Suppressor macrophage (primary cell): Measurements from ENCODE around the gene NEURL1.
"Not testable (repeated sequence)": the region's sequence is repeated elsewhere in the genome, so short reads cannot be mapped to it uniquely, and the experiment has no call there.

Experiments
- DNase-seq, 4 experiments: peaks; one replicate each; pipeline ENCODE4 v3.0.0-alpha.2; 2020 to 2022

Gene NEURL1

DNA sequence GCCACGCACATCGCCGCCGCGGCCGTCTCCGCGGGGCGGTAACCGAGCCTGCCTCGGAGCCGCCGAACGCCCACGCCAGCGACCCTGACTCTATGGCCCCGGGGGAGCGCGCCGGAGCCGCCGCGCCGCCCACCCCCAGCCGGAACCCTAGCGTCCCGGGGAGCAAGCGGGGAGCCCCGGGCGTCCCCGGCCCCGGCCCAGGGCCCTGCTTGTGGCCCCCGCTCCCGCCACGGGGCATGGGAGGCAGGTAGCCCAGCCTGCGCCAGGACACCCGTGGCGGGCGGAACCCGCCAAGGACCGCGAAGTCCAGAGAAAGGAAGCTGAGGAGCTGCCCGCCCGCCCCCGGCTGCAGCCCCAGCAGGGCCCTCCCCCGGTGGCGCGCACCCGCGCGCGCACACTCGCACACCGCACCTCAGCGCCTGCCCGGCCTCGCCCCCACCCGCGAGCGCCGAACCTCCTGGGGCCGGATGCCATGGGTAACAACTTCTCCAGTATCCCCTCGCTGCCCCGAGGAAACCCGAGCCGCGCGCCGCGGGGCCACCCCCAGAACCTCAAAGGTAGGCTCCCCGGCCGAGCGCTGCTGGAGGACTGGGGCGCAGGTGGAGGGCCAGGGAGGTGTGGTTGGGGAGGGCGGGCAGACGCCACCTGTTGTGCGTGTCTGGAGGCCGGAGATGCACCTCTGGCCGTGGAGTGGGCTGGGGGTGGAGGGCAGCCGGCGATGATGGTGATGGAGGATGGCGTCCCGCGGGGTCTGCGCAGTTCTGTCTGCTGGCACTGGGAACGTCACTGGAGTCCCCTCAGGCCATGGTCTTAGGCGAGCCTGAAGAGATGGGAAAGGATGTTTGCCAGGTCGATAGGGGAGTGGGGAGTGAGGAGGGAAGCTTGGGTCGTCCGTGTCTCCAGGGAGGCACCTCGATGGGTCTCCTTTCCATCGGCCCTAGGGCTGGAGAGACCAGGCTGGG is 692 bp downstream of the NEURL1 start:
- peak in 3 of 4 experiments; percentile 26 to 61 (median 46) for DNase-seq

DNA sequence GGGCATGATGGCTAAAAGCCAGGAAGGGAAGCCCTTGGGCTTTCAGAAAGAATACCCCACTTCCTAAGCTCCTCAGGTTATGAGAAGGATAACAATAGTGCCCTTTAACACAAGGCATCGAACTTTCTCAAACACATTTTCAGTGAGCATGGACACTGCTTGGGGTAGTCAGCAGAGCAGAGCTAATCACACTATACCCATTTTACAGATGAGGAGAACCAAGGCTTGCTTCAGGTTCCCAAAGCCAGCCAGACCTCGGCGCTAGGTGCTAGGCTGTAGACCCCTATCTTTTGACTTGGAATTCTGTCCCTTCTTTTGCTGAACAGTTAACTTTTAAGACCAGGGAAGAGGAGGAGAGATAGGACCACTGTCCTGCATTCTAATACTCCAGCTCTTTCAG is 1.8 kb downstream of the NEURL1 start:
- DNase-seq = no peak

DNA sequence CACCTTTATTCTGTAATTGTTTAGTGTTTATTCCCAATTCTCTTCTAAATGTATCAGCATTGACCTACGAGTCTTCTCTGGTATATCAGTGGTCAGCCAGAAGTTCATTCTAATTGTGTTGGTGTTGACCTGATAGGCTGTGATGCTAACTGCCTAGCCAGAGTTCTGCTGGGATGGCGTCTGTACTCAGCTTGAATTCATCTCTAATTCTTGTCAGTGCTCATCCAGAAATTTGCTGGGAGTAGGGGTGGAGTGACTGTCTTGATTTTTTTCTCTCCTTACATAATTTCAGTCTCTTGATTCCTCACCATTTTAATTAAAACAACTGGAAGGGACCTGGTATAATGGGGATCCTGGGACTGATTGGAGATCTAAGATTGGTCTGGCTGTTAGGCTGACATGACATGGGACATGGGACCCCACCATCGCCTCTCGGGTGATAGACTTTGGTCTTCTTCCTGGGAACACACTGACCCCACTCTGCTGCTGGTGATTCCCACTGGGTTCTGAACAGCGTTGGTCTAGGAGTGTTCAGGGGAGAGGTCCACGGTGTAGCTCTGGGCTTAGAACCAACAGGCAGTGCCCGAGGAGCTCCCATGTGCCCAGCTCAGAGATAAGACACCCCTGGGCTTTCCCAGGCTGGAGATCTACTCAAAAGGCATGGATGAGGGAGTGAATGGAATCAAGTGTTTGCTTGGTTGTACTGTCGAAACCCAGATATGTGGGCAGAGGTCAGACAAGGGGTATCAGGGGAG is 3.8 kb downstream of the NEURL1 start:
- no peak for DNase-seq

DNA sequence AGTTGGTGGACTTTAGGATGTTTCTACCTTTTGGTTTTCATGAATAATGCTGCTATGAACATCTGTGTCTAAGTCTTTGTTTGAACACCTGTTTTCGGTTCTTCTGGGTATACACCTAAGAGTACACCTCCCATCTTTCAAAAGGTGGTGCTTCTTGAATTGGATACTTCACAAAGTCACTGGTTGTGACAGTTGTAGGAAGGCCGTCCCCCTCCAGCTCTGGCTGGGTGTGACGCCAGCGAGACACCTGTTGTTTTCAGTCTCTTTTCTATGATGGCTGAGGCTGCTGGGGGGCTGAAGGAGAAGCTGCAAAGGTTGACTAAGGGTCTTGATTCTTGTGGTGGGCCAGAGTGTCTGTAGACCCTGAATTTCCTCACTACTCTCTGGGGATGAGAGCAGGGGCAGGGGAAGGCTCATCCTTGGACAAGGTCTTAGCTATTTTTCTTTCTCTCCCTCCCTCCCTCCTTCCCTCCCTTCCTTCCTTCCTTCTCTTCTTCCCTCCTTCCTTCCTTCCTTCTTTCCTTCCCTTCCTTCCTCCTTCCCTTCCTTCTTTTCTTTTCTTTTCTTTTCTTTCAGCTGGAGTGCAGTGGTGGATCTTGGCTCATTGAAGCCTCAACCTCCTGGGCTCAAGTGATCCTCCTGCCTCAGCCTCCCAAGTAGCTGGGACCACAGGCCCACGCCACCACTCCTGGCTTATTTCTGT is 5.6 kb downstream of the NEURL1 start:
- no peak for DNase-seq

DNA sequence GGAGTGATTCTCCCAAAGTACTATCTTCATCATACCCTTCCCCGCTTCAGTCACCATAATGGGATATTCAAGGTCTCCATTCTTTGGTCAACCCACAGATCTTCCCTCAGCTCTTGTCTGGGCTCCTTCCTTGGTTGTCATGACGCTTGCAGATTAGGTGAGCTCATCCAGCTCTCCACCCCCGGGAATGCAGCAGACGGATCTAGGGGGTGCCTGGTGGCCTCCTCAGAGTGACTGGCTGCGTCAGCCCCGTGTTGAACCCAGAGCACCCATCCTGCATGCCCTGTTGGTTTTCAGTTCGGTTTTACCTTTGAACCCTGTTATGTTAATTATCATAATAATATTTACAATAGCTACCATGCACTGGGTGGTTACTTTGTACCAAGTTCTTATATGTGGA is 6.4 kb downstream of the NEURL1 start:
- no peak for DNase-seq

DNA sequence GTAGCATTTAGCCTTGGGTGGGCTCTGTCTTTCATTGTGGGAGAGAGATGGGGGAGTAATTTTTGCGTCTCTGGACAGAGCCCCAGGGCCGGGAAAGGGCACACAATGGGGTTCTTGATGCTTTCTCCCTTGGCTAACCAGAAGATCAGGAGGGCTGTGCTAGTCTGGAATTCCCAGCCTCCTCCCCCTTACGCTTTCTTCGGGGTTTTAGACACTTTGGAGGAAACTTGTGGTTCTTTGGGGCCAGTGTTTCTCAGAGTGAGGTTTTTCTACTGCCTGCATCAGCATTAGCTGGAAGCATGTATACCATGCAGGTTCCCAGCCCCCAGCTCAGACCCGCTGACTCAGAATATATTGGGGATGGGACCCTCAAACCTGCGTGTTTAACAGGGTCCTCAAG is 7.0 kb downstream of the NEURL1 start:
- DNase-seq = no peak

GRCh38 chr10:103501186-103501585 is 7.7 kb downstream of the NEURL1 start:
- DNase-seq = no peak

- no peak for DNase-seq
Measured at GRCh38 chr10:103502849-103503660, 9.6 kb downstream of the NEURL1 start.

GRCh38 chr10:103503777-103504176 is 10.3 kb downstream of the NEURL1 start:
- not testable (repeated sequence) for DNase-seq

GRCh38 chr10:103504181-103504783 is 10.8 kb downstream of the NEURL1 start:
- peak in 1 of 4 experiments; percentile 18 for DNase-seq

DNA sequence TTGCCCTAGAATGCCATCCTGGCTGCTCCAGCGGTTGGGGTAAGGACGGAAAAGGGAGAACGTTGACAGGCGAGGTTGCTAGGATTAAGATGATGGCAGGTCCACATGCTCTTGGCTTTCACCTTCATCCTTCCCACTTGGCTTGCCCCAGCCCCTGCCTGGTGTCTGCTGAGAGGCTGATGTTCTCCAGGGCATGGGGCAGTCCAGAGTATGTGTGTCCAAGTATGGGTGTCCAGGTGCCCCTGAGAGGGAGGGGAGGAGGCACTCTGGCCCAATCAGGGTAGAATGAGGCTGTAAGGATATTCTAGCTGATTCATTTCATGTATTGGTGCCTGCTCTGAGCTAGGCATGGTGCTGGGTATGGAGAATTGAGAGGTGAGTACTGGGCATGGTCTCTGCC is 12.6 kb downstream of the NEURL1 start:
- no peak for DNase-seq

DNA sequence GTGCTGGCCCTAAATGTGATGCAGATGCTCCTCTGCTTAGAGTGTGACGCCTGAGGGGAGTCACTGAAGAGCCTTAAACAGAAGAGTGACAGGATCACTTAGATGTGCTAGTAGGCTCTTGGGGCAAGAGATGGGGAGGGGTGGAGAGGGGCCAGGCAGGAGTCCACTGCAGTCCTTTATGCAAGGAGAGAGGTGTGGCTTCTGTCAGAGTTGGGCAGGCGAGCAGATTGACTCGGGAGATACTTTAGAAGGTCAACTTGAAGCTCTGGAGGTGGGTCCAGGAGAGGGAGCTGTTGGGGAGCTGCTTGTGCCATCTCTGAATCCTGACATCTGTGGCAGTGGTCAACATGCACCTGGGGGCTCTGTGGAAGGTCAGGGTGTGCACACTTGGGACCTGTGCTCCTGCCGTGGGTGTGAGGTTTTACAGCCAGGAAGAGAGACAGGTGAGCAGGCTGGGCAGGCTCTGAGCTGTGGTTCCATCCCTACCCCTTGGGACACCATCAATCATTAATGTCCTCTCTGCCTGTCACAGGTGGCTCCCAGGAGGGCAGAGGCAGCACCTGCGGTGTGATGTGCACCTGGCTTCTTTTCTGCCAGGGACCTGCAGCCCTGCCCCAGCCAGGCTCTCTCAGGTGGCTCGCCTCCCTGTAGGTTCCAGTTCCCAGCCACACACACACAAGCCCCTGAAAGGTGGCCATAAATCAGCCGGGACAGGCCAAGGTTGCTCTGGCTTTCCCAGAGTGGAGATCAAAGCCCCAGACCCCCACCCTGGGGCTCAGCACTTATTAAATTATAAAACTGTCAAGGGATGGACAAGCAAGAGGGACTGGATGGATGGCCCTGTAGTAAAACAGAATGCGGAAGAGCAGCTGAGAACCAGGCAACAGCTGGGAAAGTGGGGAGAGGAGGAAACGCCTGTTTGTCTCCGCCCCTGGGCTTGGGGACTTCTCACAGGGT is 14.0 kb downstream of the NEURL1 start:
- DNase-seq = no peak

DNA sequence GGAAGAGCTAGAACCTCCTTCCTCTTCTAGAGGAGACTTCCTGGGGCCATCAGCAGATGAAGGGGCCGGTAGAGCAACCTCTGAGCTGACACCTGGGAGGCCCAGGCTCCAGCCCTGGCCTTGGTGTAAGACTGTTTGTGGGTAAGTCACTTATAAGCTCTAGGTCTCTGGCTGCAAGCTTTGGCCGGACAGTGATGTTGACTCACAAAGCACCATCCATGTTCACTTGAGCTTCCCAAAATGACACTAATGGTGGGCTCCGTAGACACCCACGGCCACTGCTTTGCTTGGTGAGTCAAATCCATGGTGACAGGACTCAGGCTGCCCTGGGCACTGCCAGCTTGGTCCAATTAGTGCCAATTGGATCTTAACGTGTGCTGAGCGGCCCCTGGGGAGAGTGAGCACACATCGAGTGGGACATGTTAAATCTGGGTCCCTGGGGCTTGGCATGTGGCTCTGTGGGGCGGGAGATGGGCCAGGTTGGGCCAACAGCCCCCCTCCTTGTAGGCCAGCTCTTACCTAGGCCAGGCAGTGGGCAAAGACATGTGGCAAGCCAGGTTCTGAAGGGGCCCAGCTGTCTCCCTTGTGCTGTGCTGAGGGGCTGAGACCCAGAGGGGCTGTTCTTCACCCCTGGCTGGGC is 16.7 kb downstream of the NEURL1 start:
- DNase-seq = no peak

DNA sequence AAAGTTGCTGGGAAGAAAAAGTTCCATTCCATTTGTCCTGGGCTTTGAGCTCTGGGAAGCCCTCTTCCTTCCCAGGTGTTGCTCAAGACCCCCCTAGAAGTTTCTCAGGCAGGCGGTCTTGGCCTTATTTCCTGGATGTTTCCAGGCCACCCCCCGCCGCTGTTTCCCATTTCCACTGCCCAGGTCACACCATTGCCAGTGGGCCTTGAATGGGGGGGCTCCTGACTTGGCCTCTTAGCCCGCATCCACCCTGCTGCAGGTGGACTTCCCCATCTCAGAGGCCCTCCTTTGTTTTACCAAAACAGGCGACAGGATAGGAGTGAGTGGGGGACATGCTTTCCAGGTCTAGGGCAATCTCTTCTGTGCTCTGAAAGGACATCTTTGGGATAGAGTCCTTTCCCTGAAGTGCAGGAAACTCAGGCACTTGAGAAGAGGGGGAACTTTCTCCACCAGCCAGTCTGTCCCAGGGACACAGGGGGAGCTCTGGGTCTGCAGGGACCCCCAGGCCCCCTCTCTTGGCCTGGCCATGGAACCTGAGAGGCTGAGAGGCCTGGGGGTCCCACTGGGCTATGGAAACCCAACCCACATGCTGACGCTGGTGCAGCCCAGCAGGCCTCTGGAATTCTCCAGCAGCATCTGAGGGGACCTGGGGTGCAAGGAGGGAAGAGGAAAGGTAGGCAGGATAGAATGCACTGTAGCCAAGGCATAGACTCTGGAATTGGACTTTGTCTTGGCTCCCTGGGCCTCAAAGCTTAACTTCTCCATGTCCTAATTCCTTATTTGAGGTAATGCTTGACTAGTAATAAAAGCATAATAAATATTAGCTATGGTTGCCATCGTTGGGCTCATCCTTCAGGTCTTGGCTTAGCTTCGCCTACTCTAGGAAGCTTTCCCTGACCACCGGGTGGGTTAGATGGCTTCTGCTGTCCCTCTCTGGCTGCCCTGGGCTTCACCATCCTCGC is 17.6 kb downstream of the NEURL1 start:
- DNase-seq = no peak

GRCh38 chr10:103512166-103512565 is 18.7 kb downstream of the NEURL1 start:
- DNase-seq = no peak

- DNase-seq = no peak
Measured at GRCh38 chr10:103512591-103513379, 19.3 kb downstream of the NEURL1 start.

GRCh38 chr10:103513380-103514060 is 20.0 kb downstream of the NEURL1 start:
- no peak for DNase-seq
